ENCODE results near the gene ARHGEF5. TPM values are rescaled to one million over a fixed set of nuclear protein-coding genes. Genes with fewer than 3 reads are reported as not detected.
"Not testable (repeated sequence)": the region's sequence is repeated elsewhere in the genome, so short reads cannot be mapped to it uniquely, and the experiment has no call there.

ARHGEF5 gene
- total and polyA plus RNA-seq, 2 donors (not counting 1 experiment from before 2014, with no cell fraction given): 6.8 to 6.9 TPM

- H3K4me2 ChIP-seq (replicated peaks; ENCODE audit: low read depth, low read length, poor library complexity, severe bottlenecking): no peak overlapping the region
- no peak overlapping the region for H3K4me3 Mint-ChIP-seq
- intact Hi-C loops (cut with micrococcal nuclease): no loop called here
- TF ChIP-seq EZH2 (IDR thresholded peaks at IDR 0.05; ENCODE audit: borderline replicate concordance, insufficient read depth, low read depth, low read length, poor library complexity, severe bottlenecking): no peak
- no peak for TF ChIP-seq CTCF (IDR thresholded peaks at IDR 0.05)
- H3K4me1 ChIP-seq (ENCODE audit: control insufficient read depth in 2 of 2, insufficient read depth in 2 of 2, low read length in 2 of 2): peaks cover 0 to 12% of the 10 kb centered on the region in 2 donors
- DNase-seq (no peak), ATAC-seq (ENCODE audit: low read depth) (no peak)
- ChIA-PET CTCF (no interaction called here), POLR2A (no interaction called here)
- H3K79me2 ChIP-seq (ENCODE audit: control insufficient read depth, insufficient read depth, low read length): no peaks in the 10 kb centered on the region
- no peak overlapping the region for H2AFZ ChIP-seq (ENCODE audit: insufficient read depth, low read depth, low read length, poor library complexity, severe bottlenecking)
- H3K36me3 ChIP-seq (replicated peaks in 1 of 2; ENCODE audit: control extremely low read depth in 1 of 2, control insufficient read depth in 1 of 2, extremely low read depth in 1 of 2, insufficient read depth in 2 of 2, low read length in 1 of 2): no peaks in the 10 kb centered on the region
- peaks cover 0 to 3% (median 0%) of the 10 kb centered on the region in 4 experiments for H3K27me3 ChIP-seq (replicated peaks in 1 of 4; ENCODE audit: control extremely low read depth in 1 of 4, control insufficient read depth in 3 of 4, insufficient read depth in 4 of 4, low read length in 3 of 4)
- H3K9me3 ChIP-seq (ENCODE audit: control extremely low read depth in 1 of 3, control insufficient read depth in 2 of 3, insufficient read depth in 1 of 3, low read length in 2 of 3): peaks cover 0 to 11% (median 0%) of the 10 kb centered on the region in 3 donors
- H3K27ac ChIP-seq (ENCODE audit: low read length in 2 of 2): no peak overlapping the region
- H3K27ac Mint-ChIP-seq: no peak overlapping the region
- H3K27me3 Mint-ChIP-seq: peaks cover 22% of the 10 kb centered on the region
- H3K4me1 Mint-ChIP-seq: no peaks in the 10 kb centered on the region
- no peaks in the 10 kb centered on the region for H4K20me1 ChIP-seq (ENCODE audit: control insufficient read depth, insufficient read depth, low read length, poor library complexity, severe bottlenecking)
- no peak overlapping the region for H3K4me3 ChIP-seq (ENCODE audit: control extremely low read depth in 1 of 5, extremely low read depth in 1 of 5, insufficient read depth in 1 of 5, low read depth in 2 of 5, low read length in 4 of 5)
- no peaks in the 10 kb centered on the region for H3K9me3 Mint-ChIP-seq (ENCODE audit: insufficient read depth)
- no peak overlapping the region for H3K9ac ChIP-seq (ENCODE audit: low read length)
Measured at GRCh38 chr7:144416341-144416740, 61.1 kb downstream of the ARHGEF5 start.

- H3K4me3 ChIP-seq (ENCODE audit: control extremely low read depth in 1 of 5, extremely low read depth in 1 of 5, insufficient read depth in 1 of 5, low read depth in 2 of 5, low read length in 4 of 5); H3K79me2 ChIP-seq (ENCODE audit: control insufficient read depth, insufficient read depth, low read length); H3K4me2 ChIP-seq (replicated peaks; ENCODE audit: low read depth, low read length, poor library complexity, severe bottlenecking); H4K20me1 ChIP-seq (ENCODE audit: control insufficient read depth, insufficient read depth, low read length, poor library complexity, severe bottlenecking); H3K9me3 Mint-ChIP-seq (ENCODE audit: insufficient read depth); intact Hi-C loops (cut with micrococcal nuclease); H3K27ac Mint-ChIP-seq; H3K9ac ChIP-seq (ENCODE audit: low read length); H3K4me1 Mint-ChIP-seq; DNase-seq; H2AFZ ChIP-seq (ENCODE audit: insufficient read depth, low read depth, low read length, poor library complexity, severe bottlenecking); CTCF ChIA-PET; H3K27ac ChIP-seq (ENCODE audit: low read length in 2 of 2); POLR2A ChIA-PET; H3K36me3 ChIP-seq (replicated peaks in 1 of 2; ENCODE audit: control extremely low read depth in 1 of 2, control insufficient read depth in 1 of 2, extremely low read depth in 1 of 2, insufficient read depth in 2 of 2, low read length in 1 of 2); H3K27me3 ChIP-seq (replicated peaks in 1 of 4; ENCODE audit: control extremely low read depth in 1 of 4, control insufficient read depth in 3 of 4, insufficient read depth in 4 of 4, low read length in 3 of 4); ATAC-seq (ENCODE audit: low read depth); H3K4me3 Mint-ChIP-seq; H3K4me1 ChIP-seq (ENCODE audit: control insufficient read depth in 2 of 2, insufficient read depth in 2 of 2, low read length in 2 of 2): not testable (repeated sequence)
- no CpG with 5 or more reads among the region's 4 CpGs for WGBS (ENCODE audit: insufficient coverage)
- H3K27me3 Mint-ChIP-seq: peaks cover 19% of the 10 kb centered on the region
- H3K9me3 ChIP-seq (ENCODE audit: control extremely low read depth in 1 of 3, control insufficient read depth in 2 of 3, insufficient read depth in 1 of 3, low read length in 2 of 3): peaks cover 0 to 11% (median 0%) of the 10 kb centered on the region in 3 donors
Measured at GRCh38 chr7:144418931-144419330, 63.7 kb downstream of the ARHGEF5 start.

- DNase-seq; CTCF ChIA-PET; H3K4me1 Mint-ChIP-seq; H3K27me3 Mint-ChIP-seq; H3K9me3 Mint-ChIP-seq (ENCODE audit: insufficient read depth); intact Hi-C loops (cut with micrococcal nuclease); H3K4me1 ChIP-seq (ENCODE audit: control insufficient read depth in 2 of 2, insufficient read depth in 2 of 2, low read length in 2 of 2); H3K4me2 ChIP-seq (replicated peaks; ENCODE audit: low read depth, low read length, poor library complexity, severe bottlenecking); H3K27ac ChIP-seq (ENCODE audit: low read length in 2 of 2); H4K20me1 ChIP-seq (ENCODE audit: control insufficient read depth, insufficient read depth, low read length, poor library complexity, severe bottlenecking); H2AFZ ChIP-seq (ENCODE audit: insufficient read depth, low read depth, low read length, poor library complexity, severe bottlenecking); POLR2A ChIA-PET; H3K9ac ChIP-seq (ENCODE audit: low read length); H3K27me3 ChIP-seq (replicated peaks in 1 of 4; ENCODE audit: control extremely low read depth in 1 of 4, control insufficient read depth in 3 of 4, insufficient read depth in 4 of 4, low read length in 3 of 4); H3K4me3 ChIP-seq (ENCODE audit: control extremely low read depth in 1 of 5, extremely low read depth in 1 of 5, insufficient read depth in 1 of 5, low read depth in 2 of 5, low read length in 4 of 5); ATAC-seq (ENCODE audit: low read depth); H3K79me2 ChIP-seq (ENCODE audit: control insufficient read depth, insufficient read depth, low read length); H3K4me3 Mint-ChIP-seq; H3K36me3 ChIP-seq (replicated peaks in 1 of 2; ENCODE audit: control extremely low read depth in 1 of 2, control insufficient read depth in 1 of 2, extremely low read depth in 1 of 2, insufficient read depth in 2 of 2, low read length in 1 of 2); H3K27ac Mint-ChIP-seq: not testable (repeated sequence)
- peaks cover 0 to 25% (median 8%) of the 10 kb centered on the region in 3 donors for H3K9me3 ChIP-seq (ENCODE audit: control extremely low read depth in 1 of 3, control insufficient read depth in 2 of 3, insufficient read depth in 1 of 3, low read length in 2 of 3)
- 14% methylated on average over 1 of the region's 2 CpGs for WGBS (ENCODE audit: insufficient coverage)
Measured at GRCh38 chr7:144427539-144427938, 72.3 kb downstream of the ARHGEF5 start.
